AG08396 (cell line): Measurements from ENCODE around the gene RAB6A.
"Not testable (repeated sequence)": the region's sequence is repeated elsewhere in the genome, so short reads cannot be mapped to it uniquely, and the experiment has no call there.

Source experiments
- DNase-seq: peaks from one replicate; pipeline ENCODE4 v3.0.0; 2012; ENCODE audit warnings: low spot score, mixed read lengths

Gene RAB6A

DNA sequence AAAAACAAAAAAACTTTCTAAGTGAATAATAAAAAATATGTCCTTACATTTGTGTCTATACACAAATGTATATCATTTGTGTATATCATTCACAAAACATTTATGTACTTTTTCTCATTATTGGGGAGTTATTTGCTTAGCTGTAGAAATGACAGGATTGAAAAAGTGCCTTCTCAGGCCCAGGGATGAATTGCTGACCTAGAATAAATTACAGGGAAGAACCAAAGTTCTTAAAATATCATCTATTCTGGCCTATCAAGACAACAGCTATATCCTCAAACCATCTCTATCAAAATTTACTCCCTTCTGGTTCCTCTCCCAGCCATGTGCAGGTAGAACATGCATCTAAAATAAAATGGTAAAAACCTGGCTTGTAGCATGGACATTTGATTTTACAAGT is 1.9 kb upstream of the RAB6A start:
- DNase-seq, result no peak

DNA sequence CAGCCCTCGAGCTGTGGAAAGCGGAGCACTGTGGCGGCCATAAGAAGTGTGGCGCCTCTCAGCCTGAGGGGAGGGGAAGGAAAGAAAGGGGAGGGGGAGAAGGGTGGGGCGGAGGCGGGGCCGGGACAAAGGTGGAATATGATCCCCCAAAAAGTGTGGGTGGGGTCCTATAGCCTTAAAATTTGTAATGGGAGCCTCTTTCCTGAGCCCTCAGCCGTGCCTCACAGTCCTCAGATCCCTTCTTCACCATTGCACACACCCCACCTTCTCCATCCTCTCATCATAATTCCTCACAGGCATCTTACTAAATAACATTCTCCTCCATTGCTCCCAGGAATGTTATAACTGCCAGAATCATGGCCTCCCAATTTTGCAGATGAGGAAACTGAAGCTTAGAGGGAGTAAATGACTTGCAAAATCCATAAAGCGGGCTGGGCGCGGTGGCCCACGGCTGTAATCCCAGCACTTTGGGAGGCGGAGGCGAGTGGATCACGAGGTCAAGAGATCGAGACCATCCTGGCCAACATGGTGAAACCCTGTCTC is 600 bp upstream of the RAB6A start:
- no peak for DNase-seq

DNA sequence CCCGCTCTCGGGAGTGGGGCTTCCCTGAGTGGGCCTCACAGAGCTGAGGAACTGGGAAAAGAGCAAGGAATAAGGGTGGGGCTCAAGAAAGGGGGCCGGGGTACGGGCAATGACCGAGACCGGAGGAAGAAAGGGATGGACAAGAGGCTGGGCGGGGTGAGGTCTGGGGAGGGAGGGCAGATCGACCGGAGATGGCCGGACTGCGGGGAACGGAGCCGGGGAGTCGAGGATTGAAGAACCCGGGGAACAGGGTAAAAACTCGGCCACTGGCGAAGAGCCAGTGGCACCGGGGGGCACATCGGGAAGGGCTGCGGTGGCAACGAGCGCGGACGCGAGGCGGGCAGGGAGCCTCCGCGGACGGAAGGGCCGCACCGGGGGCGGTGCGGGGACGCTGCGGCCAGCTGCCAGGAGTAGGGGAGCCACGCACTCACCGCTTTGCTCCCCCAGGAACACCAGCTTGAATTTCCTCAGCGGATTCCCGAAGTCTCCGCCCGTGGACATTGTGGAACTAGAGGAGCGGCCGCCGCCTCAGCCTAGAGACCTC is 667 bp downstream of the RAB6A start:
- peak; percentile 52 for DNase-seq

DNA sequence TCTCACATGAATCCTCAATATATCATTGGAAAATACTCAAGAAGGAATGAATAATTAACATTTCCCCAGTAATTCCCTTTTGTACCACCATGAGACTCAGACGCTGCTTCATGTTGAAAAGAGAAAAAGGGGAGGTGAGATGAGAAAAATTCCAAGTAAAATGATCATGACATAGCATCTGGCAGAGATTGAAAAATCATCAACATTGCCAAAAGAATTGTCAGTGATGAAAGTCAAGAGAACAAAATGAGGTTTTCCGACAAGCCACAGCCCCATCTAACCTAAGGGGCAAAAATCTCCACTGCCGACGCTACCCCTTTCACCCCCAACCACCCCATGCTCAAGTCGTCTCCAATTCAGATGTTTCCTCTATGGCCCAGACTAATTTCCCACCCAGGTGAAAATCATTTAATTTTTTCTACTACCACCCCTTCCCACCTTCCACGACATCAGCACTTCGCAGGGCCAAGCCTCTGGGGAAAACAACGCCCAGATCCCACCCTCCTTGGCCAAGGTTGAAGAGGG is 1.2 kb downstream of the RAB6A start:
- peak; percentile 32 for DNase-seq

DNA sequence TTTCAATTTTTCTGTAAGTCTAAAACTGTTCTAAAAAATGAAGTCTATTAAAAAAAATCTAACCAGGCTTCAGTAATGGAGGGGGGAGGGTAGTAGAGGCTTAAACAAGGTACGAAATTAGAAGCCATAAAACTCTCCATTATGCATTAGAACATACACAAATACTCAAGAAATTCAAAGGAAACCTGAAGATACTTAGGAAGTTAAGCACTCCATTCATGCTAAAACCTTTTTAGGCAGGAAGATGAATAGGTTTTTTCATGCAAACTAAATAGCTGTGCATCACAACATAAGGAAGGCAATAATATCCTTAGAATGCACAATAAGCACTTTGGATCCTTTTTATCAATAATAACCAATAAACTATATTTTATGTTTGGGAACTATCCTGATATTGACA is 2.4 kb downstream of the RAB6A start:
- DNase-seq, result no peak

DNA sequence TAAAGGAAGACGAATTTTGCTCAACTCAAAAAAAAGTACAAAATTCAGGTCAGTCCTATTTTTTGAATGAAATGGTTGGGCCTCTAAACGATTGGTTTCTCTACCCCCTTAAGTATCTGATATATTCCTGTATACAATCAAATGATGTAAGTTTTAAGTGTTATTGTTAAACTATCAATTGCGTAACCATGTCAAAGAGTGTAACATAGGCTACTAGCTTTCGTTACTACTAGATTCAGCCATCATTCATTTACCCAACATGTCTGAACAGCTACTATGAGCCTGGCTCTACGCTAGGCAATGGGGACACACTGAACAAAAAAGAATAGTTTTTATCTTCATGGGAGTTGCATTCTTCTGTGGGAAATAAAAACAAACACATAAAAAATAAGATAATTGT is 3.3 kb downstream of the RAB6A start:
- no peak for DNase-seq

DNA sequence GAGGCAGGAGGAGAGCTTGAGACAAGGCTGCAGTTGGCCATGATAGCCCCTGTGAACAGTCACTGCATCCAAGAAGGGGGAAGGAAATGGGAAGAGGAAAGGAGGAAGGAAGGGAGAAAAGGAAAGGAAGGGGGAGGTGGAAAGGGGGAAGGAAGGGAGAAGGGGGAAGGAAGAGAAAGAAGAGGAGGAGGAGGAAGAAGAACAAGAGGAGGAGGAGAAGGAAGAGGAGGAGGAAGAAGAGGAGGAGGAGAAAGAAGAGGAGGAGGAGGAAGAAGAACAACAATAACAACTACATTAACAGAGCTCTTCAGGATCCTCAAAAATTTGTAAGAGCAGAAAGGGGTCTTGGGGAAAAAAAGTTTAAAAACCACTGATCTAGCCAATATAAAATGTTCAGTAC is 5.2 kb downstream of the RAB6A start:
- no peak for DNase-seq

DNA sequence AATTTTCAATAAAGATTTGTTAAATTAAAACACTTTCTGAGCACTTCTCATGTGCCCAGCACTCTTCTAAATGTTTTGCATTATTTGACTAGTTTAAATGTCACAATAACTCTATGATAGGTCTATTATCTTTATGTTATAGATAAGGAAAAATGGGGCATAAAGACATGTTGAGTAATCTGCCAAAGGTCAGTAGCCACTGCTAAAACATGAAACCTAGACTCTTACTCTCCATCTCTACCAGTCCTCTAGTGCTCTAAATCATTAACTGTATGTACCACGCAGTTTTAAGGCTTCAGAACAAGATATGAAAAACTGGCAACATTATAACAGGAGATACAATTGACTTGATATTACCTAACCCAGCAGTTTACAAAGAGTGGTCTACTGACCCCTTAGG is 6.9 kb downstream of the RAB6A start:
- DNase-seq, result no peak

DNA sequence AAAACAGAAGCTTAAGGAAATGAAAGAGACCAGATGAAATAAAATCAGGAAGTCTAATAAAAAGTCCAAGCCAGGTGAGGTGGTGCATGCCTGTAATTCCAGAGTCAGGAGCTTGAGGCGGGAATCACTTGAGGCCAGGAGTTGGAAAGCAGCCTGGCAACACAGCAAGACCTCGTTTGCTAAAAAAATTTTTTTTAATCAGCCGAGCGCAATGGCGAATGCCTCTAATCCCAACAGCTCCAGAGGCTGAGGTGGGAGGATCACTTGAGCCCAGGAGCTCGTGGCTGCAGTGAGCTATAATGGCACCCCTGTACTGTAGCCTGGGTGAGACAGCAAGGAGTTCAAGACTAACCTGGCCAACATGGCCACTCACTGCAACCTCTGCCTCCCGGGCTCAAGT is 8.0 kb downstream of the RAB6A start:
- DNase-seq, result no peak

DNA sequence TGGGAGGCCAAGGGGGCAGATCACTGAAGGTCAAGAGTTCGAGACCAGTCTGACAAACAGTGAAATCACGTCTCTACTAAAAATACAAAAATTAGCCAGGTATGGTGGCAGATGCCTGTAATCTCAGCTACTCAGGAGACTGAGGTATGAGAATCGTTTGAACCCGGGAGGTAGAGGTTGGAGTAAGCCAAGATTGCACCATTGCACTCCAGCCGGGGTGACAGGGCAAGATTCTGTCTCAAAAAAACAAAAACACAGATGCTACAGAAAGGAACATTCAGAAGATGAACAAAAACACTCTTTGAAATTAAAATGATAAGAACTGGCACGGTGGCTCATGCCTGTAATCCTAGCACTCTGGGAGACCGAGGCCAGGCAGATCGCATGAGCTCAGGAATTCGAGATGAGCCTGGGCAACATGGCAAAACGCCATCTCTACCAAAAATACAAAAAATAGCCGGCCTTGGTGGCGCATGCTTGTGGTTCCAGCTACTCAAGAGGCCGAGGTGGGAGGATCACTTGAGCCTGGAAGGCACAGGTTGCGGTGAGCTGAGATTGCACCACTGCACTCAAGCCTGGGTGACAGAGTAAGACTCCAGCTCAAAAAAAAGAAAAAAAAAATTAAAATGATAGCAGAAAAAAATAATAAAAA is 8.5 kb downstream of the RAB6A start:
- no peak for DNase-seq

DNA sequence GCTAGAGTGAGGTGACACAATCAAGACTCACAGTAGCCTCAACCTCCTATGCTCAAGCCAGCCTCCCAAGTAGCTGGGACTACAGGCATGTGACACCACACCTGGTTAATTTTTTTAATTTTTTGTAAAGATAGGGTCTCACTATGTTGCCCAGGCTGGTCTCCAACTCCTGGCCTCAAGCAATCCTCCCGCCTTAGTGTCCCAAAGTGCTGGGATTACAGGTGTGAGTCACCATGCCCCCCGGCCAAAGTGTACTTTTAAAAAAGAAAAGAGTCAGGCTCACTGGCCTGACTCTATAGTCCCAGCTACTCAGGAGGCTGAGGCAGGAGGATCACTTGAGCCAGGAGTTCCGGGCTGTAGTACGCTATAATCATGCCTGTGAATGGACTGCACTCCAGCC is 10.0 kb downstream of the RAB6A start:
- not testable (repeated sequence) for DNase-seq

DNA sequence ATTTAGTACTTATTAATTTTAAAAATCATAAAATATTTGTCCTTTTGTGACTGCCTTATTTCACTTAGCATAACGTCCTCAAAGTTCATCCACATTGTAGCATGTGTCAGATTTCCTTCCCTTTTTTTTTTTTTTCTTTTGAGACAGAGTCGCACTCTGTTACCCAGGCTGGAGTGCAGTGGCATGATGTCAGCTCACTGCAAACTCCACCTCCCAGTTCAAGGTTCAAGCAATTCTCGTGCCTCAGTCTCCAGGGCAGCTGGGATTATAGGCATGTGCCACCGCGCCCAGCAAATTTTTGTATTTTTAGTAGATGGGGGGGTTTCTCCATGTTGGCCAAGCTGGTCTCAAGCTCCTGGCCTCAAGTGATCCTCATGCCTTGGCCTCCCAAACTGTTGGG is 10.6 kb downstream of the RAB6A start:
- no peak for DNase-seq

DNA sequence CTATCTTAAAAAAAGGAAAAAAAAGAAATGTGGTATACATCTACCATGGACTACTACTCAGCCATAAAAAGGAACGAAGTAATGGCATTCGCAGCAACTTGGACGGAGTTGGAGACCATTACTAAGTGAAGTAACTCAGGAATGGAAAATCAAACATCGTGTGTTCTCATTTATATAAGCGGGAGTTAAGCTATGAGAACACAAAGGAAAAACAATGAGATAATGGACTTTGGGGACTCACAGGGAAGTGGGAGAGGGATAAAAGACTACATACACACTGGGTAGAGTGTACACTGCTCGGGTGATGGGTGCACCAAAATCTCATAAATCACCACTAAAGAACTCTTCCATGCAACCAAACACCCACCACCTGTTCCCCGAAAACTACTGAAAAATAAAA is 11.8 kb downstream of the RAB6A start:
- DNase-seq, result no peak

DNA sequence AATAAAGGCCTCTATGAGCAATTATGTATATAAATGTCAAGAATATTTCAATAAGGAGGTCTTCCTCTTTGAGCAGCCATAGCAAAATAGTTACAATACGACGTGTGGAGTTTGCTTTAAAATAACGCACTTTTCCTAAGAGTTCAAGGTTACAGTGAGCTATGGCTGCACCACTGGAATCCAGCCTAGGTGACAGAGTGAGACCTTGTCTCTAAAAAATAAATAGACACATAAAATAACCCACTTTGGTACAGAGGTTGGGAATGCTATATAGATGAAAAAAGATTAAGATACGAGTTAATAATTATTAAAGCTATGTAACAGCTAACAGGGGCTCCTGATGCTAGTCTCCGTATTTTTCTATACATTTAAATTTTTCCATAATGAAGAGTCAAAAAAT is 12.6 kb downstream of the RAB6A start:
- no peak for DNase-seq

DNA sequence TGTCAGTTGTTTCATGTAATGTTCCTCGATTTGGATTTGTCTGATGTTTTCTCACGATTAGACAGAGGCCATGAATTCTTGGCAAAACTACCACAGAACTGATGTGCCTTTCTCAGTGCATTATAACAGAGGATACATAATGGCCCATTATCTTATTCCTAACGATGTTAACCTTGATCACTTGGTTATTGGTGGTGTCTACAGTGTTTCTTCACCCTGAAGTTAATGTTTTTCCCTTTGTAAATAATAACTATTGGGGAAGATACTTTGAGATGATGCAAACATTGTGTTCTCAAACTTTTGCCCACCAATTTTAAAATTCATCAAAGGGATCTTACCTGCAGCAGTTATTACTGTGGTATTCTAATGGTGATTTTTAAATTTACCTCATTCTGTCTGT is 13.1 kb downstream of the RAB6A start:
- no peak for DNase-seq

DNA sequence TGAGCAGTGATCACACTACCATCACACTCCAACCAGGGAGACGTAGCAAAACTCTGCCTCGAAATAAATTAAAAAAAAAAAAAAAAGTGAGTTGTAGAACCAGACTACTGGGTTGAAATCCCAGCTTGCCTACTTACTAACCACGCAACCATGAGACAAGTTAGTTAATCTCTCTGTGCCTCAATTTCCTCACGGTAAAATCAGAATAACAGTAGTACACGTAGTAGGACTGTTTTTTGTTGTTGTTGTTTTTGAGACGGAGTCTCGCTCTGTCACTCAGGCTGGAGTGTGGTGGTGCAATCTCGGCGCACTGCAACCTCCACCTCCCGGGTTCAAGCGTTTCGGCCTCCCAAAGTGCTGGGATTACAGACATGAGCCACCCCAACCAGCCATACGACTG is 14.2 kb downstream of the RAB6A start:
- no peak for DNase-seq

DNA sequence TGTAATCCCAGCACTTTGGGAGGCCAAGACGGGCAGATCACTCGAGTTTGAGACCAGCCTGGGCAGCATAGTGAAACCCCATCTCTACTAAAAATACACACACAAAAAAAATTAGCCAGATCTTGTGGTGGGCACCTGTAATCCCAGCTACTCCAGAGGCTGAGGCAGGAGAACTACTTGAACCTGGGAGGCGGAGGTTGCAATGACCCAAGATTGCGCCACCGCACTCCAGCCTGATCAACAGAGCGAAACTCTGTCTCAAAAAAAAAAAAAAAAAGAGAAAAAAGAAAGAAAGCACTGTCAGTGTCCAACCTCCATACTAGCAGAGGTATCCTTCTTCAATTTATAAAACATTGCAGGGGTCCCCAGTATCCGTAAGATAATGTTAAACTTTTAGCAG is 17.8 kb downstream of the RAB6A start:
- DNase-seq, result no peak

DNA sequence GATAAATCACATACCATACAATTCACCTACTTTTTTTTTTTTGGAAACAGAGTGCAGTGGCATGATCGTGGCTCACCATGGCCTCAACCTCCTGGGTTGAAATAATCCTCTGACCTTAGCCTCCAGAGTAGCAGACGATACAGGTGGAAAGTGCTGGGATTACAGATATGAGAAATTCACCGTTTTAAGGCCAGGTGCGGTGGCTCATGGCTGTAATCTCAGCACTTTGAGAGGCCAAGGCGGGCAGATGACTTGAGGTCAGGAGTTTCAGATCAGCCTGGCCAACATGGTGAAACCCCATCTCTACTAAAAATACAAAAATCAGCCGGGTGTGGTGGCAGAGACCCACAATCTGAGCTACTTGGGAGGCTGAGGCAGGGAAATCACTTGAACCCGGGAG is 24.9 kb downstream of the RAB6A start:
- not testable (repeated sequence) for DNase-seq

DNA sequence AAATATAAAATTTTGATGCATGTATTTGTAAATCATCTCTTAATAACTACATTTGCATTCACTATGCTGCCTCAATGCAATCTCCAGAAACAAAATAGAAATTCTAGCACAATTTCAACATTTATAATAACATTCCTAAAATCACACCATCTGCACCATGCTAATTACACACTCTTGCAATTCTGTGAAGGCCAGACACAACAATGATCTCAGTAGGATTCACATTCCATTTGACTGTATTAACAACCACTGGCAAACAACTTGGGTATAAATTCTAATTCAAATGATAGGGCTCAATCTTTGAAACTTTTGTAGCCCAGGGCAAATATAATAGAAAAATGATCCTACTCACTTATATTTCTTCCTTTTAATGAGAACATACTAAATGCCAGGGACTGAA is 25.9 kb downstream of the RAB6A start:
- DNase-seq, result peak; percentile 4

DNA sequence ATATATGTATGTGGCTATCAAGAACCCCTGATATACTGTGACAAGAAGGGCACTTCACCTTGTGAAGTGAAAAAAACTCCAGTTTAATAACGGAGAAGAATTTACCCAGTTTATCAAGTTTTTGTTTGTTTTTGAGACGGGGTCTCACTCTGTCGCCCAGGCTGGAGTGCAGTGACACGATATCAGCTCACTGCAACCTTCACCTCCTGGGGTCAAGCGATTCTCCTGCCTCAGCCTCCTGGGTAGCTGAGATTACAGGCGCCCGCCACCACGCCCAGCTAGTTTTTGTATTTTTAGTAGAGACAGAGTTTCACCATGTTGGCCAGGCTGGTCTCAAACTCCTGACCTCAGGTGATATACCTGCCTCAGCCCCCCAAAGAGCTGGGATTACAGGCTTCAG is 26.9 kb downstream of the RAB6A start:
- DNase-seq, result not testable (repeated sequence)

DNA sequence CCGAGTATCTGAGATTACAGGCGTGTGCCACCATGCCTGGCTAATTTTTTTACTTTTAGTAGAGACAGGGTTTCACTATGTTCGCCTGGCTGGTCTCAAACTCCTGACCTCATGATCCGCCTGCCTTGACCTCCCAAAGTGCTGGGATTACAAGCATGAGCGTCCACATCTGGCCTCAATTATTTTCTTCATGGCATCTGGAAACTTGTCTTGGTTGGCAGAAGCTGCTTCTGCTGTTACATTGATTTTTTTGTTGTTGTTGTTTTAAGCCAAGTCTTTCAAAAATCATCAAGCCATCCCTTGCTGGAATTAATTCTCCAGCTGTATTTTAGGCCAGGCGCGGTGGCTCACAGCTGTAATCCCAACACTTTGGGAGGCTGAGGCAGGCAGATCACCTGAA is 27.9 kb downstream of the RAB6A start:
- DNase-seq, result not testable (repeated sequence)

DNA sequence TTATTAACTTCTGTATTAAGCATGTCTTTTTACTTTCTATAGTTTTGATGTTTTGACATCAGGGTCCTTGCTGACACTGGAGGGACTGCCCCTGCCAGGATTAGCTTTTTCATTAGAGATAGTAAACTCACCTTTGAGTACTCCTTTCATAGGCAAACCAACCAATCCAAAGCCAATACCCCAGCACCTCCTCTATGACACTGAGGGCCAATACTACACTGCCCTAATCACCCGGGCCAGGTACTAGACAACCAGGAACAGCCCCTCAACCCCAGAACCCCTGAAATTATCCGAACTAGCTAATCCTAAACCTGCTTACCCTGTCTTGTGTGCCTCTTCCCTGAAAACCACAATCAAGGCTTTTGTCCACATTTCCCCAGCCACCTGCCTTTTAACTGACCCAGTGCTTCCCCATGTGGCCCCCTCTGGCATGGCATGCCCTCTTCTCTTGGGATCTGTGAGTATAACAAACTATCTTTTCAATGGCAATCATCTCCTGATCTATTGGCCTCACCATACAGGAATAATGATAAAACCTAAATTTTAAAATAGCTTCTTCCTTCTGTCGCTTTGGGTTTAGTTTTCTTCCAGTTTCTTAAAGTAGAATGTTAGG is 31.2 kb downstream of the RAB6A start:
- no peak for DNase-seq

DNA sequence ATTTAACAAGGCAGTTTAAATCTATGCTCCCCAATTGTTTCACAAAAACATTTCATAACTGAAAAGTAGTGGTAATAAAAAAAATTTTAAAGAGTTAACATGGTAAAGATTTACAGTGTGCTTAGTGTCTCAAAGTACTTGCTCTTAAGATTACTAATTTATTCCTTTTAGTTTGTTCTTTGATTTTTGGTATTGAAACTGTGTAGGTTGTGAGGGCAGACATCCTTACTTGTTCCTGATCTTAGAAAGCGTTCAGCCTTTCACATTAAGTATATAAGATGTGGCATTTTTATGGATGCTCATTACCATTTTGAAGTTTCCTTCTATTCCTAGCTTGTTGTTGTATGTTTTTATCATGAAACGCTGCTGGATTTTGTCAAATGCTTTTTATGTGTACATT is 32.9 kb downstream of the RAB6A start:
- DNase-seq, result no peak

DNA sequence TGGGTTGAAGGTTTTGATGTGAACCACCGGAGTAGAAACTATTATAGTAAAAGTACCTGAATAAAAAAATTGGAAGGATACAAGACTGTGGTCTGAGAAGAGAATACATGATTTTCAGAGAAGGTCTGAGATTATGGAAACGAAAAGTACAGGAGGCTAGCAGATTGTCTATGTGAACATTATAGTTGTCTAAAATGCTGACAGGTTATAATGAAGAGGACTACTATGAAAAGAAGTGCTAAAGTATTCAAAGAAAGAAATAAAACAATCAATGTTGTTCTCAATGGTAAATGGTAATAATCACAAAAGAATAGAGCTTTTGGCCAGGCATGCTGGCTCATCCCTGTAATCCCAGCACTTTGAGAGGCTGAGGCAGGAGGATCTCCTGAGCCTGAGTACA is 34.0 kb downstream of the RAB6A start:
- DNase-seq, result no peak
